ENCODE measurements around the gene MITF. TPM values are rescaled to one million over a fixed set of nuclear protein-coding genes. Genes with fewer than 3 reads are reported as not detected.

Gene MITF
- total RNA-seq, 1 donor from 2014 or later = 57.7 TPM

DNA sequence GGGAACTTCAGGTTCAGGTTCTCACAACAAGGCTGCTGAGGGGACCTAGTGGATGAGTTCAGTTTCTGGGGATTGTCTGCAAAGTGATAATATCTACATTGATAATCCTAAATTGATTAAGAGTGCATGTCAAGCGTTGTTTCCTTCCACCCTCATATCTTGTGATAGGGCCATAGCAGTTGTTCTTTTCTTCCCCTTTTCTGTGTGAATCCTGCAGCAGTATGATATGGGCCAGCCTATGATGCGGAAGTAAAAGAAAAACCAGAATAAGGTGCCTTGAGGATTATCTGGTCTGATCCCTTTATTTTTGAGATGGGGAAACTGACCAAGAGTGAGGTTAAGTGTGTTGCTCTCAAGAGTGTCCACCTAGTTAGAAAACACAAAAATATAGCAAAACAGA is 86.2 kb downstream of the MITF start:
- H3K36me3 ChIP-seq = no peaks in the 10 kb centered on the region
- H3K27me3 ChIP-seq = no peaks in the 10 kb centered on the region
- intact Hi-C loops (cut with DNase I) = no loop called here
- no peaks in the 10 kb centered on the region for H3K9me3 ChIP-seq
- TF ChIP-seq POLR2AphosphoS5 (IDR thresholded peaks at IDR 0.05; ENCODE audit: insufficient read depth in 1 of 2, low read depth in 1 of 2) (no peak), POLR2A (IDR thresholded peaks at IDR 0.05) (no peak)
- TF ChIP-seq, protein P1, sequence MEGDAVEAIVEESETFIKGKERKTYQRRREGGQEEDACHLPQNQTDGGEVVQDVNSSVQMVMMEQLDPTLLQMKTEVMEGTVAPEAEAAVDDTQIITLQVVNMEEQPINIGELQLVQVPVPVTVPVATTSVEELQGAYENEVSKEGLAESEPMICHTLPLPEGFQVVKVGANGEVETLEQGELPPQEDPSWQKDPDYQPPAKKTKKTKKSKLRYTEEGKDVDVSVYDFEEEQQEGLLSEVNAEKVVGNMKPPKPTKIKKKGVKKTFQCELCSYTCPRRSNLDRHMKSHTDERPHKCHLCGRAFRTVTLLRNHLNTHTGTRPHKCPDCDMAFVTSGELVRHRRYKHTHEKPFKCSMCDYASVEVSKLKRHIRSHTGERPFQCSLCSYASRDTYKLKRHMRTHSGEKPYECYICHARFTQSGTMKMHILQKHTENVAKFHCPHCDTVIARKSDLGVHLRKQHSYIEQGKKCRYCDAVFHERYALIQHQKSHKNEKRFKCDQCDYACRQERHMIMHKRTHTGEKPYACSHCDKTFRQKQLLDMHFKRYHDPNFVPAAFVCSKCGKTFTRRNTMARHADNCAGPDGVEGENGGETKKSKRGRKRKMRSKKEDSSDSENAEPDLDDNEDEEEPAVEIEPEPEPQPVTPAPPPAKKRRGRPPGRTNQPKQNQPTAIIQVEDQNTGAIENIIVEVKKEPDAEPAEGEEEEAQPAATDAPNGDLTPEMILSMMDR (IDR thresholded peaks at IDR 0.05) = no peak
- H3K4me3 ChIP-seq = no peak overlapping the region
- no peak for DNase-seq (ENCODE audit: extremely low spot score in 2 of 2)
- no peak overlapping the region for H3K27ac ChIP-seq
- H3K4me1 ChIP-seq = peaks cover 25% of the 10 kb centered on the region

DNA sequence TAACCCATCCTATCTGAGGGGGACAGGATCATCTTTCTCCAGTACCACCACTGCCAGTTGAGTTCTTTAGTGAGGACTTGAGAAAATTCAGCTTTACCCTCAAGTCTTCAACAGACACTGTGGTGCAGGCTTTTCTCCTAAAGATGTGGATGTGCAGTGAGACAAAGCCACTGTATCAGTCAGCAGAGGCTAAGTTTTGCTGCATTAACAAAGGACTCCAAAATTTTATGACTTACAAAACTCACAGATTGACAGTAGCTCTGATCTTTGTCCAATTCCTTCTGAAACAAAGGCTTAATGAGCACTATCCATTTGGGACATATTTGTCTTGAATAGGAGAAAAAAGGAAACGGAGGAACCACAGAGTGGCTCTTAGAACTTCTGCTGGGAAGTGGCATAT is 87.9 kb downstream of the MITF start:
- no peak overlapping the region for H3K4me3 ChIP-seq
- TF ChIP-seq POLR2A (IDR thresholded peaks at IDR 0.05) = no peak
- TF ChIP-seq, protein P1 (IDR thresholded peaks at IDR 0.05) = no peak
- no peak for TF ChIP-seq POLR2AphosphoS5 (IDR thresholded peaks at IDR 0.05; ENCODE audit: insufficient read depth in 1 of 2, low read depth in 1 of 2)
- no peaks in the 10 kb centered on the region for H3K36me3 ChIP-seq
- DNase-seq (ENCODE audit: extremely low spot score in 2 of 2) = no peak
- H3K9me3 ChIP-seq = no peaks in the 10 kb centered on the region
- no peak overlapping the region for H3K27ac ChIP-seq
- intact Hi-C loops (cut with DNase I) = no loop called here
- H3K27me3 ChIP-seq = no peaks in the 10 kb centered on the region
- peaks cover 18% of the 10 kb centered on the region for H3K4me1 ChIP-seq

DNA sequence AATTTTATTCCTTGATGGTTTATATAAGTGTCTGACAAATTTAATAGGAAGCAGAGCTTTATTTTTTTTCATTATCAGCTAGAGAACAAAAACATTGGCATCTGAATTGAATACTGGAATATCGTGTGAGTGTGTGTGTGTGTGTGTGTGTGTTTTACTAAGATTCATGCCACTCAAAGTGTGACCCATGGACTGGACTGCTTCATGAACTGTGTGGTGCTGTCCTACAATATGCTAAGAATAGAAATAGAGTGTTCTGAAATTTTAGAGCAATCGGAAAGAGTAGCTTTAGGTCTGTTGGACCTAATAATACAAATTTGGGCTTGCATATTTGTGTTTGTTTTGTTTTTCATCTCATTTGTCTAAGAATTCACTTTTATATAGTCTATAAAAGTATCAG is 89.6 kb downstream of the MITF start:
- no peak overlapping the region for H3K4me3 ChIP-seq
- no peaks in the 10 kb centered on the region for H3K9me3 ChIP-seq
- TF ChIP-seq, protein P1 (IDR thresholded peaks at IDR 0.05) = no peak
- TF ChIP-seq POLR2A (IDR thresholded peaks at IDR 0.05) (no peak), POLR2AphosphoS5 (IDR thresholded peaks at IDR 0.05; ENCODE audit: insufficient read depth in 1 of 2, low read depth in 1 of 2) (no peak)
- no peaks in the 10 kb centered on the region for H3K36me3 ChIP-seq
- intact Hi-C loops (cut with DNase I) = no loop called here
- peaks cover 8% of the 10 kb centered on the region for H3K4me1 ChIP-seq
- no peak overlapping the region for H3K27ac ChIP-seq
- no peaks in the 10 kb centered on the region for H3K27me3 ChIP-seq
- DNase-seq (ENCODE audit: extremely low spot score in 2 of 2) = no peak

DNA sequence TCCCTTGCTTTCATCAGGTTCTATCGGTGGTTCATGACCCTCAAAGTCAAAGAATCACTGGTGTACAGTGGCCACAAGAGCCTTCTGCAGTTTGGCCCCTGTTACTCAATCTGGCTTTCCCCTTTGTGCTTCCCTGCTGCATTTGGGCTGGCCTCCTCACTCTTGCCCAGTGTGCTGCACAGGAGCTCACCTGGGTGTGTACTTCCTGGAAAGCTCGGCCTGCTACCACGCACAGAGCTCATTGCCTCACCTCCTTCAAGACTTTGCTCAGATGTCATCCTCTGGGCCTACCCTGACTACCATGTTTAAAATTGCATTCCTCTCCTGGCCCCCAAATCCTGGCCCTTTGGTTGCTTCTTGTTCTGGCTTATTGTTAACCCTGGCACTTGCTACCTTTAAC is 90.9 kb downstream of the MITF start:
- DNase-seq (ENCODE audit: extremely low spot score in 2 of 2) = no peak
- Histone ChIP-seq H3K27ac (no peak overlapping the region), H3K27me3 (no peaks in the 10 kb centered on the region), H3K4me1 (peaks cover 8% of the 10 kb centered on the region), H3K4me3 (no peak overlapping the region), H3K9me3 (no peaks in the 10 kb centered on the region), H3K36me3 (no peaks in the 10 kb centered on the region)
- intact Hi-C loops (cut with DNase I) = no loop called here
- no peak for TF ChIP-seq POLR2A (IDR thresholded peaks at IDR 0.05)
- TF ChIP-seq, protein P1 (IDR thresholded peaks at IDR 0.05) = no peak
- TF ChIP-seq POLR2AphosphoS5 (IDR thresholded peaks at IDR 0.05; ENCODE audit: insufficient read depth in 1 of 2, low read depth in 1 of 2) = no peak

DNA sequence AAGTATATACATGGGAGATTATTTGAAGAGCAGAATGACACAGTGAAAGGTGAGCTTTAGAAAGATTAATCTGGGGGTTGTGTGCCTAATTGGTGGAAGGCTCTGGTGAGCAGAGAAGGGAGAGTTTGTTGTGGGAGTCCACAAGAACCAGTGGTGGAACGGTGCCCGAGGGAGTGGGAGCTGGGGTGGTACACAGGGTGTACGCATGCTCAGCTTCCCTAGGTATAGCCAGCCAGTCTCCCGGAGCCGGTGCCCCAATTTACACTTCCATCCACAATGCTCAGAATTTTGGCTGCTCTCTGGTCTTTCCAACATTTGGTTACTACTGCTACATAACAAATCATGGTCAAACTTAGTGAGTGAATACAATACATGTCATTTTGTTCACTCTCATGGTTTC is 92.5 kb downstream of the MITF start:
- no peaks in the 10 kb centered on the region for H3K27me3 ChIP-seq
- DNase-seq (ENCODE audit: extremely low spot score in 2 of 2) = no peak
- no peak overlapping the region for H3K4me3 ChIP-seq
- H3K36me3 ChIP-seq = no peaks in the 10 kb centered on the region
- peaks cover 8% of the 10 kb centered on the region for H3K4me1 ChIP-seq
- H3K9me3 ChIP-seq = no peaks in the 10 kb centered on the region
- intact Hi-C loops (cut with DNase I) = no loop called here
- no peak overlapping the region for H3K27ac ChIP-seq
- TF ChIP-seq, protein P1 (IDR thresholded peaks at IDR 0.05) = no peak
- TF ChIP-seq POLR2A (IDR thresholded peaks at IDR 0.05) = no peak
- no peak for TF ChIP-seq POLR2AphosphoS5 (IDR thresholded peaks at IDR 0.05; ENCODE audit: insufficient read depth in 1 of 2, low read depth in 1 of 2)
